Heart left ventricle (tissue), 13 donors: ENCODE measurements around the gene SUCO.

ENCODE experiments used
- CTCF ChIP-seq, 12 donors: fragments of 200-600 bp; sonication (generic) in 4 of 12; IDR thresholded peaks; one replicate each; pipeline versions ENCODE4 v1.5.0 to v1.8.0; 2018 to 2022; ENCODE audit warnings: antibody characterized with exemption in 12 of 12, mild to moderate bottlenecking in 5 of 12
- POLR2A ChIP-seq, 2 donors: fragments of 450-650 bp; IDR thresholded peaks; one replicate each; pipeline ENCODE4 v1.6.1; 2017; ENCODE audit warnings: antibody characterized with exemption in 2 of 2, mild to moderate bottlenecking in 2 of 2, moderate library complexity in 2 of 2
- donor health status: ischemic (EF 13 %, LVEDD 7.1; RV severe dilation, severe dysfunction).
- donor health status: DM: no; HTN: yes; CAD: no.
- donor health status: DM: no; HTN: no; CAD: no.
- donor health status: ischemic (EF 25% LVEDD 6.9; RV normal size, moderate dysfunction).
- donor health status: ischemic (EF 25% LVEDD 5.7; RV mildly dilated, moderate dysfunction).
- donor health status: ischemic (EF 35%, LVEDD 5.7; RV mildly dilated, moderate dysfunction).
- donor health status: nonischemic (EF 11% LVEDD 7.7; RV severe dilation, severe dysfunction).
- donor health status: DM: yes; HTN: yes; CAD: no.
- donor health status: PGD.
- donor health status: ischemic (EF 29% LVEDD 5.4; RV normal size, mild dysfunction).
- donor health status: nonischemic (EF 23%, LVEDD 6.1; RV moderate dilation, normal function).

DNA sequence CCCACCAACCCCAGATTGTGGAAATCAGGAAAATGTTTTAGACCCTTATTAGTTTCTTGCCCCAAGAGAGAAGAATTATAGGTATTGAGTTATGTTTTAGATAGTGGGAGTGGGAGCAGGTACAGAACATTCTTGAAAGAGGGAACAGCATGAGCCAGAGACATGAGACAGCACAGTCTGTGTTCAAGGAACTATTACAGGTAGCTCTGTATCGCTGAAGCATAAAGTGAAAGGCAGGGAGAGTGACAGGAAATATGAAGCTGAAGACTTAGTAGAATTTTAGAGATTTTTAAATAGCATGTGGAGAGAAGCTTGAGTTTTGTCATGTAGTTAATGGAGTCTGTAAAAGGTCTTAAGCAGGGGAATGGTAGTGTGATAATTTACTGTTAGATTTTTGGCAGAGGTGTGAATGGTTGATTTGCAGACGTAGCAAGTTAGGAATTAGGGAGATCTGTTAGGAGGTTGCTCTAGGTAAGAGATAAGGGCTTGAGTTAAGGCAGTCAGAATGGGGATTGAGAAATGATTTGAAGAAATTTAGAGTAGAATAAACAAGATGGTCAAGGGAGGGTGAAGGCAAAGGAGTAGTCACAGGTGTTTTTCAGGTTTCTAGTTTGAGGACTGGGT, 11.6 kb downstream of the SUCO start:
- TF ChIP-seq CTCF (IDR thresholded peaks at IDR 0.05), result no peak
- no peak for TF ChIP-seq POLR2A (IDR thresholded peaks at IDR 0.05)
